ENCODE data around the gene MRPS34.

DNA sequence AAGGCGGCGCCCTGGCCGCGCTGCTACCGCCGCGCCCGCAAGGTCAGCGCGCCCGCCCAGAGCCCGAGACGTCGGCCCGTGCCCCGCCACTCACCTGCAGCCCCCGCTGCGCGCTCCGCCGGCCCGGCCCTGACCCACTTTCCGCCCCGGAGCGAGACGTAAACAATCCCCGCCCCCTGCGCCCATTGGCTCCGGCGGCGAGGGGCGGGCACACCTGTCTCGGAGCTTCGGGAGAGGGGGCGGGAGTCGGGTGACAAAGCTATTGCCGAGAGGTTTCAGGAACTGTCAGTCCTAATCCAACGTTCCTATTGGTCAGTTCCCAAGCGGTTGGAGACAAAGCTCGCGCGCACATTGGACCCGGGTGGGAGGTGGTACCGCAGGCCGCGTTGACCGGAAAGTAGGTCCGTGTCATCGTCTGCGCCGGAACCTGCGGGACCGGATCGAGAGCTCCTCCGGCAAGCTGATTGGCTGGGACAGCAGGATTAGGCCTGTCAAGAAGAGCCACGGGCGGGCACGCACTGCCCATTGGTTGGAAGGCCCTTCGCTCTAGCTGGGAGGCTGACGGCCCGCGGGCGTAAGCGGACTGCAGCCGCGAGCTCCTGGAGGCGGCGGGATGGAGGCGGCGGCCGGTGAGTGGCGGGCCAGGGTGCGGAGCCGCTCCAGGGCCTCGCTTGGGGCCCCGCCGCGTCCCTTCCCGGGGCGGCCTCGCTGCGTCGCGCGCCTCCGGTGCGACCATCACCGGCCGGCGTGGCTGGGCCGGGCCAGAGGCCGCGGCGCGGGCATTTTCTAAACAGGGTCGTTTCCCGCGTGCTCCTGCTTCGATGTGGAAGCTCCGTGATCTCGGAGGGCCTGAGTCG lies 9.7 kb upstream of the MRPS34 start, which contains the start of the genes NUBP2 and SPSB3:
- no peak for TF ChIP-seq CTCF (IDR thresholded peaks at IDR 0.05; ENCODE audit: low read depth, low read length, missing input control)
- TF ChIP-seq GABPA (IDR thresholded peaks at IDR 0.05 in 1 of 2, conservative IDR thresholded peaks at IDR 0.05 in 1 of 2): peak; percentile 89 to 97
- peak in 1 of 2 donors; percentile 29 for TF ChIP-seq RAD21 (IDR thresholded peaks at IDR 0.05)
- TF ChIP-seq JUND (IDR thresholded peaks at IDR 0.05): peak in 1 of 2 donors; percentile 26
- no peak for TF ChIP-seq ATF3 (IDR thresholded peaks at IDR 0.05)
- TF ChIP-seq EGR1 (IDR thresholded peaks at IDR 0.05; ENCODE audit: low read depth in 2 of 2): peak; percentile 66 to 76
- TF ChIP-seq TAF1 (conservative IDR thresholded peaks at IDR 0.05): no peak

Data from liver (tissue), 3 donors.